ENCODE data around the gene RPL34.
A peak's percentile ranks its signal among the peaks of the same experiment; 100 is the strongest.

DNA sequence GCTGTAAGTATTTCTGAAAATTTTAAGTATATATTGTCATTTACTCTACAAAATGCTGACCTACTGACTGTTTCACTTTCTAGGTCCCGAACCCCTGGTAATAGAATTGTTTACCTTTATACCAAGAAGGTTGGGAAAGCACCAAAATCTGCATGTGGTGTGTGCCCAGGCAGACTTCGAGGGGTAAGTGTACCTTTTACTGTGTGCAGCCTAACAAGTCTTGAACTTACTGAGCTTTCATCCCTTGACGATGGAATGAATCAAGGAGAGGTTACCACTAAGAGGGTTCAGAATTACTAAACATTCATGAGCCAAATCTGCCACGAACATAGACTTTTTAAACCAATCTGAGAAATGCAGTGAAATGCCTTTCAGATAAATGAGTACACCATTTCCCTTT, 1.6 kb downstream of the RPL34 start:
- no peak for TF ChIP-seq YY1 (IDR thresholded peaks at IDR 0.05; ENCODE audit: low read depth, low read length)
- TF ChIP-seq POLR2AphosphoS5 (IDR thresholded peaks at IDR 0.05; ENCODE audit: low read depth, low read length) = peak; percentile 29; the same call in 1 of the 2 replicates
- TF ChIP-seq, protein P1, sequence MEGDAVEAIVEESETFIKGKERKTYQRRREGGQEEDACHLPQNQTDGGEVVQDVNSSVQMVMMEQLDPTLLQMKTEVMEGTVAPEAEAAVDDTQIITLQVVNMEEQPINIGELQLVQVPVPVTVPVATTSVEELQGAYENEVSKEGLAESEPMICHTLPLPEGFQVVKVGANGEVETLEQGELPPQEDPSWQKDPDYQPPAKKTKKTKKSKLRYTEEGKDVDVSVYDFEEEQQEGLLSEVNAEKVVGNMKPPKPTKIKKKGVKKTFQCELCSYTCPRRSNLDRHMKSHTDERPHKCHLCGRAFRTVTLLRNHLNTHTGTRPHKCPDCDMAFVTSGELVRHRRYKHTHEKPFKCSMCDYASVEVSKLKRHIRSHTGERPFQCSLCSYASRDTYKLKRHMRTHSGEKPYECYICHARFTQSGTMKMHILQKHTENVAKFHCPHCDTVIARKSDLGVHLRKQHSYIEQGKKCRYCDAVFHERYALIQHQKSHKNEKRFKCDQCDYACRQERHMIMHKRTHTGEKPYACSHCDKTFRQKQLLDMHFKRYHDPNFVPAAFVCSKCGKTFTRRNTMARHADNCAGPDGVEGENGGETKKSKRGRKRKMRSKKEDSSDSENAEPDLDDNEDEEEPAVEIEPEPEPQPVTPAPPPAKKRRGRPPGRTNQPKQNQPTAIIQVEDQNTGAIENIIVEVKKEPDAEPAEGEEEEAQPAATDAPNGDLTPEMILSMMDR (IDR thresholded peaks at IDR 0.05; ENCODE audit: control extremely low read depth in 1 of 3, insufficient read depth in 1 of 3, low read depth in 1 of 3, low read length in 3 of 3) = no peak
- no peak for TF ChIP-seq CHD2 (IDR thresholded peaks at IDR 0.05; ENCODE audit: low read length)
- no peak for TF ChIP-seq EP300 (IDR thresholded peaks at IDR 0.05; ENCODE audit: borderline replicate concordance in 1 of 2, low read depth in 2 of 2, low read length in 2 of 2)
- TF ChIP-seq RAD21 (IDR thresholded peaks at IDR 0.05 in 1 of 2, conservative IDR thresholded peaks at IDR 0.05 in 1 of 2; ENCODE audit: low read depth in 2 of 2, low read length in 2 of 2) = no peak
- TF ChIP-seq POLR2A (IDR thresholded peaks at IDR 0.05; ENCODE audit: control extremely low read depth in 1 of 2, low read depth in 2 of 2, low read length in 2 of 2) = no peak
- no peak for TF ChIP-seq EZH2 (IDR thresholded peaks at IDR 0.05; ENCODE audit: low read depth, low read length, severe bottlenecking)
- TF ChIP-seq EGR1 (IDR thresholded peaks at IDR 0.05; ENCODE audit: borderline replicate concordance, low read depth, low read length) = no peak
- no peak for TF ChIP-seq JUN (IDR thresholded peaks at IDR 0.05; ENCODE audit: low read depth, low read length)
- no peak for TF ChIP-seq HDAC2 (IDR thresholded peaks at IDR 0.05; ENCODE audit: borderline replicate concordance in 1 of 2, low read depth in 2 of 2, low read length in 2 of 2)
- no peak for TF ChIP-seq ASH2L (IDR thresholded peaks at IDR 0.05; ENCODE audit: low read length)
- TF ChIP-seq SIN3A (conservative IDR thresholded peaks at IDR 0.05 in 1 of 2, IDR thresholded peaks at IDR 0.05 in 1 of 2; ENCODE audit: low read depth in 1 of 2, low read length in 2 of 2) = no peak
- no peak for TF ChIP-seq SP1 (IDR thresholded peaks at IDR 0.05; ENCODE audit: low read depth, low read length)

Measured in H1 (cell line).